GM18951 (cell line): ENCODE results near the gene HNF1B.

Experiments
- POLR2A ChIP-seq: IDR thresholded peaks from 4 replicates; pipeline ENCODE4 v1.6.1; 2011; ENCODE audit warnings: mild to moderate bottlenecking; ENCODE audit not compliant: insufficient read length, insufficient read depth; ENCODE audit errors: extremely low read depth
- in situ Hi-C: fragments of 300-500 bp; cut with MboI; formaldehyde crosslinking; loops from one replicate; pipeline ENCODE4 v1.12.0; 2022; ENCODE audit warnings: low sequenced_read_pairs, mixed read lengths, inconsistent platforms; ENCODE audit not compliant: unreplicated experiment

The HNF1B gene

DNA sequence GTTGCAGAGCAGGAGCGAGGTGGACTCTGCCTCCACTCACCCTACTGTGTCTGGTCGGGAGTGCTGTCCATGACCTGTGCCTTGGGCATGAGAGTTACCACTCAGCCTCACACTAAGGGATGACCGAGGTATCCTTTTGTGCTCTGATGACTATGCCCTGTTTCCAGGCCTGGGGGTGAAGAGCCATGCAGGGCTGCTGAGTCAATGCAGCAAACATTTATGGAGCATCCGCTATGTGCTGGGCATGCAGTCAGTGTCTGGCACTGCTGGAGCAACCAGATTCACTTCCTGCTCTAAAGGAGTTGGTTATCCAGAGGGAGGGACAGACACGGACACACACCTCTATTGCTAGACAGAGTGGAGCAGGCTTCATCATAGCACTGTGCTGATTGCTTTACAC is 7.6 kb upstream of the HNF1B start:
- in situ Hi-C loops = no loop called here
- no peak for TF ChIP-seq POLR2A

DNA sequence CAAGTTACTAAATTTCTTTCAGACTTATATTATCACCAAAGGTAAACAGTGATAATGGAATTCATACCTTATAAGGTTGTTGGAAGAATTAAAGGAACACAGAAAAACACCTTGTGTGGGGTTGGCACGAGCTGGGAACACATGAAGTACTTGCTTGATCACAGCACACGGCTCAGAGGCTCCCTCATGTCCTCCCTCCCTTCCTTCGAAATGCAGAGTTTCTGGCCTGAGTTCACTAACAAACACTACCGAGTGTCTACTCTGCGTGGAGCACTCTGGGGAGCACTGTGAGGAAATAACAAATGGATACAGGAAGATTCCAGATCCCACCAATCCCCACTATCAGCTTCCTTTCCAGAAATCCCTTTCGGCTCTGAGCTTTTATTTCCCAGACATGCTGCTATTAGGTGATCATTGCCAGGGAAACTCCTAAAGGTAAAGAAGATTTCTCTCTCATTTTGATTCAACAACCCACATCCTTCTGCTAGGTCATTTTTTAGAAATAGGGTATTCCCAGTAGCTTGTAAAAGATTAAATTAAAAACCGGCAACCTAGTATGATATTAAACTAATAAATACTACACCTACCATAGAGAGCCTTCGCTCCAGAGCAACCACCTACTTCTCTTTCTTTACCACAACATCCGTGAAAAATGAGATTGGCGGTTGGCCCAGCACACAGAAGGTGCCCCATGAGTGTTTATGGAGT is 6.1 kb upstream of the HNF1B start:
- in situ Hi-C loops = no loop called here
- TF ChIP-seq POLR2A = peak; percentile 38

DNA sequence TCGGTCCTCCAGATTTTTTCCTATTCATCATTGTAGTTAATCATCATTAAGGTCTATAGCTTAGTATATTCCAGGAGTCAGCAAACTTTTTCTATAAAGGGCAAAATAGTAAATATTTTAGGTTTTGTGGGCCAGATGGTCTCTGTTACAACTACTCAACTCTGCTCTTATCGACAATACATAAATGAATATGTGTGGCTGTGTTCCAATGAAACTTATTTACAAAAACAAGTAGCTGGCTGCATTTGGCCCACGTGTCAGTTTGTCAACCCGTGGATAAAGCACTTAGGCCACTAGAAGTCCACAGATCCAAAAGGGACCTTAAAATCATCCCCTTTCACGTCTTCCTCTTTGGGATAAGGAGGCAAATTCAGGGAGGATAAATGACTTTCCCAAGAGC is 5.4 kb upstream of the HNF1B start:
- no peak for TF ChIP-seq POLR2A
- in situ Hi-C loops = no loop called here

DNA sequence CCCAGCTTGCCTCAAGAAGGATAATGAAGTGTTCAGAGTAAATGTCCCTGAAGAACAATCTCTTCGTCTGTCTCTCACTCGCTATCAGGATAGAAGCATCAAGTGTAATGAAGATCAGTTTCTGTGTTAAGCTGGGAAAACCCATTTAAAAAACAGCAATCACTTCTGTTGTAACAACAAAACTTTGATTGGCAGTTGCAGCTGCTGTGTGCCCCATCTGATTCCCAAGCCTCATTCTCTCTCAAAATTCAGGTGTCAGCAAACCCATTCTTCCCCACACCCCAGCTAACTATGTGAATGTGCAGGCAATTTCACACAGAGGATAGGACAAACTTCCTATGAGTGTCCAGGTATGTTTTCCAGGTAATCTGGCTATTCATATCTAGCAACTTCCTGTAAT is 2.4 kb upstream of the HNF1B start:
- in situ Hi-C loops = no loop called here
- TF ChIP-seq POLR2A = no peak

DNA sequence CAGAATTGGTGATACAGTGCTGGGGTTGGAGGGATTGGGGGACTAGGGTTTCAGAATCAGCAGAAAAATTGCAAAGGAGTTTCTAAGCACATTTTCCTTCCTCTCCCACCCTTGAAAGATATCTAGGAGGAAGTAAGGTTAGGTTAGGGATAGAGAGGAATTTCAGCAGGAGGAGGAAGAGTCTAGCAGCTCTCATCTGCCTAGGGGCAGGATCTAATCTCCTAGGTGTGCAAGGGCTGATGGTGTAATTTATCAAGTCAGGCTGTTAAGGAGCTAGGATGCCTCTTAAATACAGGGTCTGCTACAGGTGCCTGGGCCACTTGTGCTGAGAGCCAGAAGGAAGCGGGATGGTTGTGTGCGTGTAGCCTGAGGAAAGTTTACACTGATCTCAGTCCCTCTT is 1.8 kb upstream of the HNF1B start:
- peak; percentile 30 for TF ChIP-seq POLR2A
- in situ Hi-C loops = no loop called here

DNA sequence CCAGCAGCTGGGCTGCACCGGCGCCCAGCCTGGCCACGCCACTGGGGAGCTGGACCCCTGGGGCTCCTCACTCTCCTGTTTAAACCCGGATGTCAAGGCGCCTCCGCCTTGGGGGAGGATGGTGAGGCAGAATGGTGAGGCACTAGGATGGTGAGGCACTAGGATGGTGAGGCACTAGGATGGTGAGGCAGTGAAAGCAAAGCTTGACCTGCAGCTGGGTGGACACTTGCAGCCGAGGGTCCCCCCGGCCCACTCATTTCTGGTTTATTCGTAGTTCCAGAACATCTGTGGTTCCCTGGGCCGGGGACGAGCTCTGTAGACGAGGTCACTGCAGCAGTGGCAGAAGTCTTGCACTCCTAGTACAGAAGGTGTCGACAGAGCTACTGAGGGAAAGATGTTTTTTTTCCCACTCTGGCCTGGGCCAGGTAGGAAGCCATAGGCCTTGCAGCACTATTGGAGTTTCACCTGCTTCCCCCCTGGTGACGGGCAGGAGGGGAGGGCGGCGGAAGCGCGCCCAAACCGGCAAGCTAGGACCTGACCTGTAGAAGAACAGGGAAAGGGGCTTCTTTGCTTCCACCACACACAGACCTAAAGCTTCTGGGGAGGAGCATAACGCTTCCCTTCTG is 1.1 kb upstream of the HNF1B start:
- in situ Hi-C loops = no loop called here
- TF ChIP-seq POLR2A = no peak

DNA sequence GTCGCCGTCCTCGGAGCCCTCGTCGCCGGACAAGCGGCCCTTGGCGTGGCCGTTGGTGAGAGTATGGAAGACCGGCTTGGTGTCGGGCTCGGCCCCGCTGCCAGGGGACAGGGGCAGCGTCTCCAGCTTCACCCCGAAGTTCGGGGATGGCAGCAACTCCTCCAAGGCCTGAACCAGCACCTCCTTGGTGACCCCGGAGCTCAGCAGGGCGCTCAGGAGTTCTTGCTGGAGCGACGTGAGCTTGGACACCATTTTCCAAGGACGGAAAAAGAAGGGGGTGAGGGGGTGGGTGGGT is 279 bp downstream of the HNF1B start:
- in situ Hi-C loops = no loop called here
- TF ChIP-seq POLR2A = no peak

DNA sequence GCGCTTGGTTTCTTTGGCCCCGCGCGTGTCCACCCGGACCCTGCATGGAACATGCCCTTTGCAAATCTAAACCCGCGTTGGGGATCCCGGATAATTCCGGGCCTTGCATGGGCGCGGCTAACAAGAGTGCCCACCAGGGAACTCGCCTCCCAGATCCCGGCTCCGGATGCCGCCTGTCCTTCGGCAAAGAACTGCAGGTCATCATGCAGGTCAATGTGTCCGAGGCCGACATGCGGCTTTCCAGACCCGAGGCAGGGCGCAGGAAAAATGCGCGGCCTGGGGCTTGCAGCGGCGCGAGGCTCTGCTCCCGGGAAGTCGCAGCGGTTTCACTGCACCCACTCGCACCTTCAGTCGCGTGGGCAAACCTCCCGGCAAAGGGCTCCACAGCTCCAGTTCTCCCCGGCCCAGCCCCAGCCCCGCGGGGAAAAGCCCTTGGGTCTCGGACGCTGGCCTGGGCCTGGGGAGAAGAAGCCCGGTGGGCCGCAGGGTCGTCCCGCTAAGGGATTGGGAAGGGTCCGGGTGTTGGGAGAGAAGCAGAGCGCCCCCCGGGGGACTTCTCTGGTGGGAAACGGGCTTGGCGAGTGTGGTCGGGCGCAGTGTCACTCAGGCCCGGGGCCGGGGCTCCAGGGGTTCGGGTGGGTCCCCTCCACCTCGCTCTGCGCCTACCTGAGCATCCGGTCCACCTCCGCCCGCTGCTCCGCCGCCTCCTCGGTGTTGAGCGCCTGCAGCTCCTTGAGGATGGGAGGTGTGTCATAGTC is 805 bp downstream of the HNF1B start:
- in situ Hi-C loops = no loop called here
- no peak for TF ChIP-seq POLR2A

DNA sequence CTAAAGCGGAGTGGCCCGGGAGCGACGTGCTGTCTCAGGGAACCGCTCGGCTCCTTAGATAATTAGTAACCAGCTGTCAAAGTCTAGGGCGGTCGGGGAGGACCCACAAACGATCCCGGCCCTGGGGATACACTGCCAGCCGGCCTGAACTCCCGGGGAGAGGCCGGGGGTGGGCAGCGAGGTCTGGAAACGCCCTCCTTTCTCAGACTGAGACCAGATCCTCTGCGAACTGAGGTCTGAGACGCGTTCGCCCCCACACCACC is 1.3 kb downstream of the HNF1B start:
- TF ChIP-seq POLR2A = peak; percentile 38
- in situ Hi-C loops = no loop called here

DNA sequence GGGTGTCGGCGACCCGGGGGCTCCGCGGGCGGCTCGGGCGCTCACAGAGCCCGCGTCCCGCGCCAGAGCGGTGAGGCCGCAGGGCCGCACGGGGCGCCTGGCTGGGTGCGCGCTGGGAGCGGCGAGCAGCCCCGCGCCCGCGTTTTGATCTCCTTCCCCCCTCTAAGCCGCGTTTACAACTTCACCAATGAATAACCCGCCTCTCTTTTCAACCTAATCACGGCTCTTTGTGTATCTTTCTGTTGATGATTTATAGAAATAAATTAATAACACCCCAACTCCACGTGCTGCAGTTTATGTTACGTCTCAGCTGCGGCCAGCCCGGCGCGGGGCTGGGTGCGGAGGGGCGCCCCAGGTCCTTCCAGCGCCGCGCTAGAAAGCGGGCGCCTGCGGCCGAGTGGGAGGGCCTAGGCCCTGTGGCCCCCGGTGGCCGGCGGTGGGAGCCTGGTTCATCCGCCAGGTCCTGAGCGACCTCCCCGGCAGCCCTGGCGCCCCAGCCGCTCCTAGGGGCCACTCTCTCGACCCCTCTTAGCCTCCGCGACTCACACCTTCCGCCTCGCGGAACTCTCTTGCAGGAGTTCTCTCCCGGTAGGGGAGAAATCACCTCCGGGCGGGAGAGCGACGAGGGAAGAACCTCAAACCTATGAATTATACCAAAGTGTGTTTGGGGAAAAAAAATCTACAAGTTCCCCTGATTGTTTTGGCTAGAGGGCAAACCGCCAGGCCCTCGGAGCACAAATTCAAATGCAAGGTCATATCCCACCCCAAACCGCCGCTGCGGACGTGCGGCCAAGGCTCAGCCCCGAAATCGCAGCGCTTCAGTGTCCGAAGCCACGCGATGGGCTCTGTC is 1.9 kb downstream of the HNF1B start:
- in situ Hi-C loops = no loop called here
- TF ChIP-seq POLR2A = peak; percentile 45

DNA sequence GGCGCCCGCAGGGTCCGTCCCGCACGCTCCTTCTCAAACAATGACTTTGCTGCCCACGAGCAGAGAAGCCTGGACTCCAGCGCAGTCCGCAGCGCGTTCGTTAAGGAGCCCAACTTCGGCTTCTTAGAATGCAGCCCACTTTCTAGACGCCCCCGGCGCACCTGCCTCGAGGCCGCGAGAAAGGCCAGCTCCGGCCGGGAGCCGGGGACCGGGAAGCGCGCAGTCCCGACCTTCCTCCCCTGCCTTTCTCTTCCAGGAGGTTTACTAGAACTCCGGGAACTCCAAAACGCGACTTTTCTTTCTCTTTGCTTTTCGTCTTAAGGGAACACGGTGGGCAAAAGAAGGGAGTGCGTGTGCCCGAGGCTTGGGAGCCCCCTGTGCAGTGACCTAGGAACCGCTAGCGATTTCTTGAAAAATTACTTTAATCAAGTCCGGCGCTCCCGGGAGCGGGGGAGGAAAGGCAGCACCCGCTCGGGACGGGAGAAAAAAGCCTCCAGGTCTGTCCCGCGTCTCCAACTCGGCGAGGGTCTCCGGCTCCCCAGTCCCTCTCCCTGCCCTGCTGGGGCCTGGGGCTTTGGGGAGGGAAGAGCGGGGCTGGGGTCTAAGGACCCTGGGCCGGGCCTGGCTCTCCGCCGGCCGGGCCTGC is 2.6 kb downstream of the HNF1B start:
- TF ChIP-seq POLR2A = peak; percentile 39
- in situ Hi-C loops = no loop called here

DNA sequence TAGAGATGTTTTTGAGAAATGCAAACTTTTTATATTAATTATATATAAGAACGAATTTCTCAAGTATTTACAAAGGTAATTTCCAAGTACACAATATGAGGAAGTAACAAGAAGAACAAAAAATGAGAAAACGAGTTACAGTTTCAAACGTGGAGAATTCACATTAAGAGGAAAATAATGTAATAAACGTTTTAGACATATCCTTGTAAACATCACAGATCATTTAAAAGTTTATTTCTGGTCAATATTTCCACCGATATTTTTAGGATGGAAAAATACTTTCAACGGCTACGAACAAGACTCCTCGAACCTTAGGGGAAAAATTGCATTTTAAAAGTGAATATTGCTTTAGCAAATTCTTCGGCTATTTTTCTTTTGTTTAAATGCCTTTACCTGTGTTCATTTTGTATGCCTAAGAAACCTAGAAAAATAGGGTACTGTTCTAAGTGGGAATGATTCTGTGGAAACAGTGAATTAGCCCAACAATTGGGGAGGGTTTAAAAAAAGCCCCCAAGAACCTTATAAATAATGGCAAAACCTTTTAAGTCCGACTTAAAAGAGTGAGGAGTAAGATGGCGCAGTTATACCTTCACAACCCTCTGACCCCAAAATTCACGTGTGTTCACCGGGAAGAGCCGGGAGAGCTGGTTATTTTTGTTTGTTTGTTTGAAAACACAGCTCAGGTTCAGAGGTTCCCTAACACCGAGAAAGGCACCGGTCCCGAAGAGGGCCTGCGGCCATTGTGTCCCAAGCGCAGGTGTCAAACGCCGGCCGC is 3.3 kb downstream of the HNF1B start:
- no peak for TF ChIP-seq POLR2A
- in situ Hi-C loops = no loop called here
